H9 (cell line): ENCODE data around the gene DPF3. TPM values are rescaled to one million over a fixed set of nuclear protein-coding genes. Genes with fewer than 3 reads are reported as not detected.

ENCODE experiments used
- DNase-seq: peaks from one replicate; pipeline ENCODE4 v3.0.0-alpha.2; 2017
- H2AFZ ChIP-seq: one replicate; pipeline ENCODE4 v1.6.1; 2013; ENCODE audit warnings: mild to moderate bottlenecking, low read length, control low read depth, moderate library complexity
- H2AK5ac ChIP-seq: 2 replicates; pipeline ENCODE4 v1.6.1; 2013; ENCODE audit warnings: low read length, control low read depth, mixed read lengths; ENCODE audit not compliant: insufficient read length
- H2BK120ac ChIP-seq: one replicate; pipeline ENCODE4 v1.6.1; 2013; ENCODE audit warnings: low read depth, mild to moderate bottlenecking, low read length, control low read depth, inconsistent platforms; ENCODE audit not compliant: poor library complexity, severe bottlenecking
- H2BK12ac ChIP-seq: 2 replicates; pipeline ENCODE4 v1.6.1; 2013; ENCODE audit warnings: low read length, control low read depth, mixed read lengths, low read depth; ENCODE audit not compliant: insufficient read length
- H2BK15ac ChIP-seq: 2 replicates; pipeline ENCODE4 v1.6.1; 2013; ENCODE audit warnings: low read depth, low read length, control low read depth
- H2BK20ac ChIP-seq: one replicate; pipeline ENCODE4 v1.6.1; 2013; ENCODE audit warnings: low read depth, mild to moderate bottlenecking, low read length, control low read depth, inconsistent platforms; ENCODE audit not compliant: poor library complexity, severe bottlenecking
- H2BK5ac ChIP-seq: 2 replicates; pipeline ENCODE4 v1.6.1; 2013; ENCODE audit warnings: low read length, control low read depth, mixed read lengths; ENCODE audit not compliant: insufficient read length
- H3K14ac ChIP-seq: 2 replicates; pipeline ENCODE4 v1.6.1; 2013; ENCODE audit warnings: low read length, control low read depth; ENCODE audit not compliant: insufficient read depth
- H3K18ac ChIP-seq: 2 replicates; pipeline ENCODE4 v1.6.1; 2013; ENCODE audit warnings: low read depth, mild to moderate bottlenecking, mixed read lengths, low read length, control low read depth; ENCODE audit not compliant: insufficient read length
- H3K23ac ChIP-seq: 2 replicates; pipeline ENCODE4 v1.6.1; 2013; ENCODE audit warnings: low read length, control low read depth, mixed read lengths, low read depth; ENCODE audit not compliant: insufficient read length
- H3K23me2 ChIP-seq: 2 replicates; pipeline ENCODE4 v1.6.1; 2013; ENCODE audit warnings: low read depth, mild to moderate bottlenecking, mixed read lengths, low read length, control low read depth; ENCODE audit not compliant: insufficient read length, poor library complexity, severe bottlenecking
- H3K27ac ChIP-seq: 2 replicates; pipeline ENCODE4 v1.5.1; 2013; ENCODE audit warnings: low read length, control low read depth, mixed read lengths, low read depth; ENCODE audit not compliant: insufficient read length
- H3K27me3 ChIP-seq: 2 replicates; pipeline ENCODE4 v1.6.1; 2013; ENCODE audit warnings: low read length, control low read depth, inconsistent platforms; ENCODE audit not compliant: insufficient read depth
- H3K4ac ChIP-seq: 2 replicates; pipeline ENCODE4 v1.6.1; 2013; ENCODE audit warnings: low read depth, mild to moderate bottlenecking, control low read depth, inconsistent platforms, low read length, moderate library complexity
- H3K4me1 ChIP-seq: 2 replicates; pipeline ENCODE4 v1.6.1; 2013; ENCODE audit warnings: low read length, control low read depth, inconsistent platforms; ENCODE audit not compliant: insufficient read depth
- H3K4me2 ChIP-seq: 2 replicates; pipeline ENCODE4 v1.6.1; 2013; ENCODE audit warnings: low read length, control low read depth, mixed read lengths; ENCODE audit not compliant: insufficient read length, insufficient read depth
- H3K56ac ChIP-seq: 2 replicates; pipeline ENCODE4 v1.6.1; 2013; ENCODE audit warnings: low read depth, mild to moderate bottlenecking, mixed read lengths, low read length, control low read depth; ENCODE audit not compliant: insufficient read length
- H3K79me1 ChIP-seq: 2 replicates; pipeline ENCODE4 v1.6.1; 2013; ENCODE audit warnings: low read depth, mild to moderate bottlenecking, moderate library complexity, low read length, control low read depth, inconsistent platforms; ENCODE audit not compliant: insufficient read depth, poor library complexity, severe bottlenecking
- H3K79me2 ChIP-seq: 2 replicates; pipeline ENCODE4 v1.6.1; 2013; ENCODE audit warnings: low read length, control low read depth, inconsistent platforms; ENCODE audit not compliant: insufficient read depth
- H3K9ac ChIP-seq: 2 replicates; pipeline ENCODE4 v1.6.1; 2013; ENCODE audit warnings: low read length, control low read depth, mixed read lengths; ENCODE audit not compliant: insufficient read length; ENCODE audit errors: extremely low read depth
- H3K9me3 ChIP-seq: one replicate; pipeline ENCODE4 v1.6.1; 2013; ENCODE audit warnings: low read depth, low read length, inconsistent platforms; ENCODE audit not compliant: control insufficient read depth
- H3T11ph ChIP-seq: one replicate; pipeline ENCODE4 v1.6.1; 2013; ENCODE audit warnings: mild to moderate bottlenecking, low read length, control low read depth, inconsistent platforms
- H4K20me1 ChIP-seq: one replicate; pipeline ENCODE4 v1.6.1; 2013; ENCODE audit not compliant: control insufficient read depth, insufficient read length, insufficient read depth
- H4K5ac ChIP-seq: 2 replicates; pipeline ENCODE4 v1.6.1; 2013; ENCODE audit warnings: low read depth, mild to moderate bottlenecking, mixed read lengths, low read length, control low read depth; ENCODE audit not compliant: insufficient read length
- H4K8ac ChIP-seq: replicated peaks from 2 replicates; pipeline ENCODE4 v1.6.1; 2013; ENCODE audit warnings: low read length, control low read depth, mixed read lengths, low read depth; ENCODE audit not compliant: insufficient read length
- H4K91ac ChIP-seq: 2 replicates; pipeline ENCODE4 v1.6.1; 2013; ENCODE audit warnings: low read depth, mild to moderate bottlenecking, moderate library complexity, mixed read lengths, low read length, control low read depth; ENCODE audit not compliant: insufficient read length
- H3K27ac Mint-ChIP-seq, 3 experiments: 2 replicates in 2 of 3; 3 replicates in 1 of 3; pipeline ENCODE4 v1.8.0; 2020 to 2021; ENCODE audit warnings: mixed read lengths in 3 of 3, mild to moderate bottlenecking in 1 of 3, moderate library complexity in 1 of 3
- H3K27me3 Mint-ChIP-seq: 2 replicates; pipeline ENCODE4 v1.8.0; 2021; ENCODE audit warnings: low read depth, mild to moderate bottlenecking, moderate library complexity, mixed read lengths
- H3K36me3 Mint-ChIP-seq, 3 experiments: 2 replicates in 2 of 3; 3 replicates in 1 of 3; pipeline ENCODE4 v1.8.0; 2020 to 2021; ENCODE audit warnings: low read depth in 3 of 3, mixed read lengths in 3 of 3; ENCODE audit not compliant: insufficient read depth in 1 of 3
- H3K4me1 Mint-ChIP-seq, 2 experiments: 2 replicates each; pipeline ENCODE4 v1.8.0; 2020; ENCODE audit warnings: mixed read lengths in 2 of 2
- H3K4me3 Mint-ChIP-seq, 2 experiments: 2 replicates in 1 of 2; 3 replicates in 1 of 2; pipeline ENCODE4 v1.8.0; 2020 to 2021; ENCODE audit warnings: mild to moderate bottlenecking in 2 of 2, mixed read lengths in 2 of 2, moderate library complexity in 1 of 2
- H3K9me3 Mint-ChIP-seq, 2 experiments: 2 replicates in 1 of 2; 3 replicates in 1 of 2; pipeline ENCODE4 v1.8.0; 2020; ENCODE audit warnings: mild to moderate bottlenecking in 2 of 2, mixed read lengths in 2 of 2, moderate library complexity in 1 of 2
- CTCF ChIP-seq: fragments of 200-600 bp; sonication (generic); conservative IDR thresholded peaks from 3 replicates; pipeline ENCODE4 v1.8.0; 2021; ENCODE audit warnings: antibody characterized with exemption, mild to moderate bottlenecking
- WGBS: extraction: QIAGEN DNeasy Blood & Tissue Kit; methylation state at CpG from one replicate; pipeline ENCODE4 v1.1.7; 2013; ENCODE audit warnings: missing lambda C conversion rate, low lambda C conversion rate, mixed read lengths; ENCODE audit not compliant: insufficient read length; ENCODE audit errors: extremely low coverage; 5-methylcytosine and 5-hydroxymethylcytosine counted together
- total RNA-seq: library from RNA; stranded (reverse); gene quantifications from 2 replicates; pipeline ENCODE4 v1.2.1, GENCODE V29; 2021

The DPF3 gene
- total RNA-seq, 1 experiment from 2014 or later: not detected

GRCh38 chr14:72869407-72870329, 24.2 kb downstream of the DPF3 start:
- Histone ChIP-seq H3K4ac (no peak overlapping the region), H4K5ac (no peak overlapping the region), H4K8ac (no peak overlapping the region), H2BK120ac (no peak overlapping the region), H4K20me1 (no peaks in the 10 kb centered on the region), H3T11ph (no peak overlapping the region), H3K79me1 (no peaks in the 10 kb centered on the region), H3K23me2 (no peaks in the 10 kb centered on the region), H3K27me3 (no peaks in the 10 kb centered on the region), H4K91ac (no peak overlapping the region), H2AFZ (no peak overlapping the region), H3K79me2 (no peaks in the 10 kb centered on the region), H3K23ac (no peak overlapping the region), H3K4me2 (no peak overlapping the region), H3K14ac (no peak overlapping the region), H2AK5ac (no peak overlapping the region), H2BK15ac (no peak overlapping the region), H3K9ac (no peak overlapping the region), H3K18ac (no peak overlapping the region), H3K27ac (no peak overlapping the region), H2BK12ac (no peak overlapping the region), H2BK20ac (no peak overlapping the region), H3K9me3 (no peaks in the 10 kb centered on the region), H3K4me1 (no peaks in the 10 kb centered on the region), H2BK5ac (no peak overlapping the region), H3K56ac (no peak overlapping the region)
- no peak for TF ChIP-seq CTCF
- DNase-seq: no peak
- no CpG with 5 or more reads among the region's 8 CpGs for WGBS
- peaks cover 17% of the 10 kb centered on the region for H3K27me3 Mint-ChIP-seq
- H3K4me3 Mint-ChIP-seq: no peak overlapping the region
- peaks cover 16 to 18% of the 10 kb centered on the region in 2 experiments for H3K9me3 Mint-ChIP-seq
- H3K27ac Mint-ChIP-seq: no peak overlapping the region
- peaks cover 2 to 12% (median 10%) of the 10 kb centered on the region in 3 experiments; a peak in 5 of 7 replicates for H3K36me3 Mint-ChIP-seq
- peaks cover 0 to 6% of the 10 kb centered on the region in 2 experiments; a peak in 3 of 4 replicates for H3K4me1 Mint-ChIP-seq
